Measurements from ENCODE around the gene TBC1D16.
A peak's percentile ranks its signal among the peaks of the same experiment; 100 is the strongest.

Gene TBC1D16

DNA sequence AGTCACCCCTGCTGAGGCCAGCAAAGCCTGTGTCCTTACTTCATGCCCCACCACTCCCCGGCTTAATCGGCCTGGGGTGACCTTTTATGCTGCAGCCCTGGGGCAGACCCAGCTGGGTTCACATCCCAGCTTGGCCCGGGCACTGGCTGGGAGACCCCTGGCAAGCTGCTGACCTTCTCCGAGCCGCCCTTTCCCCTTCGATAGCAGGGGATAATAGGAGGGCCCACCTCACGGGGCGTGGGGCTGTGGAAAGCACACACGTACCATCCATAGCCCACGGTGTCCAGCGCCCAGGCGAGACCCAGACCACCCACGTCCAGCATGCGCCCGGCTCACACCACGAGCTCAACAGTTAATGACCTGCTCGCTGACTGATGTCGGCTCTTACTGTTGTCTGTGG, 26.8 kb downstream of the TBC1D16 start:
- POLR2A ChIA-PET: interaction anchor here (1.0 kb wide), 1 partner anchor 170 kb away, joined by 3 read pairs; no protein-coding TSS in a partner anchor
- no peak for TF ChIP-seq CTCF (IDR thresholded peaks at IDR 0.05; ENCODE audit: insufficient read depth, low read length, missing control alignments)
- CTCF ChIA-PET: interaction anchor here (0.6 to 8.5 kb wide), 44 partner anchors 9 to 268 kb away, joined by 3 to 212 read pairs (median 4); partner anchors contain the start of gene GAA
- no peak overlapping the region for H3K4me3 ChIP-seq (ENCODE audit: low read depth, low read length)
- no peak for DNase-seq (ENCODE audit: low read depth, low spot score)

DNA sequence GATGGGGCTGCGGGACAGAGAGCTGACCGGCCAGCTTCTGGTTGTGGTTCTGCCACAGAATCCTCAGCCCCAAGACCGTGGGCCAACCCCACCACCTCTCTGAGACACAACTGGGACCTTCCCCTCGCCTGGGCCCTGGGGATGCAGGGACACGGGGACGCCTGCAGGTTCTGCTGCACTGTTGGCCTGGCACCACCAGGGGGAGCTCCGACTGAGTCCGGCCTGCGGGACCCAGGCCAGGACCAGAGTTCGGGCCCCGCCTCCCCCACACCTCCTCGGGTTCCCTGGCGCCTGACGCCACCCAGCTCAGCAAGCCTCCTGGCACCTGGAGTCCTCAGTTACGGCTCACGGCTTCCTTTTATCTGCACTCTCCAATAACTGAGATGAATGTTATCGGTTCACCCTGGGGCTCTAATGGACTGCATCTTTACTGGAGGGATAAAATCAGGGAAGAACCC, 27.3 kb downstream of the TBC1D16 start:
- CTCF ChIA-PET: interaction anchor here (0.6 to 8.5 kb wide), 46 partner anchors 9 to 268 kb away, joined by 3 to 212 read pairs (median 4); partner anchors contain the start of gene GAA
- H3K4me3 ChIP-seq (ENCODE audit: low read depth, low read length): no peak overlapping the region
- peak; percentile 99 for TF ChIP-seq CTCF (IDR thresholded peaks at IDR 0.05; ENCODE audit: insufficient read depth, low read length, missing control alignments)
- DNase-seq (ENCODE audit: low read depth, low spot score): no peak
- POLR2A ChIA-PET: interaction anchor here (1.0 kb wide), 1 partner anchor 170 kb away, joined by 3 read pairs; no protein-coding TSS in a partner anchor

DNA sequence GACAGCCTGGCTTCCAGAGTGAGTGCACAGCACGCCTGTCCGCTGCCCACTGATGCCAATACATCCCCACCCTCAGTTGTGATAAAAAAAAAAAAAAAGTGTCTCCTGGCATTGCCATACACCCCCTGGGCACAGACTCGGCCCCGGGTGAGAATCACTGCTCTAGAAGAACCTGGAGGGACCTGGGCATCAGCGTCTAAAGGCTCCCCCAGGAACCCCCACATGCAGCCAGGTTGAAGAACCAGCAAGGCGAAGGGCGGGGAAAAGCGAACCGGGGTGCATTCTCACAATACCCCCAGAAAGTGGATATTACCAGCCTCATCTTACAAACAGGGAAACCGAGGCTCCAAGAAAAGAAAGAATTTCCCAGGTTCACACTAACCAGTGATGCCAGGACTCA, 27.7 kb downstream of the TBC1D16 start:
- H3K4me3 ChIP-seq (ENCODE audit: low read depth, low read length): no peak overlapping the region
- TF ChIP-seq CTCF (IDR thresholded peaks at IDR 0.05; ENCODE audit: insufficient read depth, low read length, missing control alignments): no peak
- ChIA-PET CTCF (interaction anchor here (0.7 to 8.5 kb wide), 36 partner anchors 10 to 267 kb away, joined by 3 to 212 read pairs (median 4); partner anchors contain the start of gene GAA), POLR2A (interaction anchor here (1.0 kb wide), 1 partner anchor 169 kb away, joined by 3 read pairs; no protein-coding TSS in a partner anchor)
- DNase-seq (ENCODE audit: low read depth, low spot score): no peak

DNA sequence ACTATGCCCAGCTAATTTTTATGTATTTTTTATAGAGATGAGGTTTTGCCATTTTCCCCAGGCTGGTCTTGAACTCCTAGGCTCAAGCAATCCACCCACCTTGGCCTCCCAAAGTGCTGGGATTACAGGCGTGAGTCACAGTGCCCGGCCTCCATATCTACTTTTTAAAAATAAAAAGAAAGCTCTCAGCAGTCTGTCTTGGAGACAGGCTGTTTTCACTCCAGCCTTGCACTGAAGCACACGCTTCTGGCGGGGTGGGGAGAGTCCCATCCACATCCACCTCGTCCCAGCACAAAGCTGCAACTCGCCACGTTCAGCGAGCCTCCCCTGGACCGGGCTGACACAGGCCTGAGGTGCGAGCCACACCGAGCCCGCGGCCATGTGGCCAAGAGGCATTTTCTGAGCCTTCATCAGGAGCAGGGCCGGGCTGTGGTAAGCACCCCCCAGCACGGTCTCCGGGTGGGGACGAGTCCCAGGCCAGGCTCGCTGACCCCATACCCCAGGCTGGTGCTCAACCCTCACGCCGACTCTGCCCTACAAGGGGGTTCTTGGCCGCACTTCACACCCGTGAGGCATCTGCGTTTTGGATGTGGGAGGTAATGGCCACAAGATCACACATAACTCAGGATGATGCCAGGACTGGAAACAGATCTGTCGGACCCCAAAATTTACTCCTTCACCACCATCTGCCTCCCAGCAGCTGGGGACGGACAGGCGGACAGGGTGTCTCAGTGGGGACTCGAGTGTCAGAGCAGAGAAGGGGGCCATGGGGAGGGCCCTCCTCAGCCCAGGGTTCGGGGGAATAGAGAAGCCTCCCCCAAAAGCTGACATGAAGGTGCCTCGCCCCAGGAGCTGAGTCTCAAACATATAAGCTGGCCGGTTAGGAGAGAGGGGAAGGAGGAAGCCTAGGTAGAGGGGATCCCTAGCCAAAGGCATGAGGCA, 28.6 kb downstream of the TBC1D16 start:
- ChIA-PET POLR2A (no interaction called here), CTCF (interaction anchor here (0.7 to 8.5 kb wide), 23 partner anchors 7 to 356 kb away, joined by 3 to 212 read pairs (median 4); partner anchors contain the start of gene GAA)
- H3K4me3 ChIP-seq (ENCODE audit: low read depth, low read length): no peak overlapping the region
- DNase-seq (ENCODE audit: low read depth, low spot score): no peak
- no peak for TF ChIP-seq CTCF (IDR thresholded peaks at IDR 0.05; ENCODE audit: insufficient read depth, low read length, missing control alignments)

DNA sequence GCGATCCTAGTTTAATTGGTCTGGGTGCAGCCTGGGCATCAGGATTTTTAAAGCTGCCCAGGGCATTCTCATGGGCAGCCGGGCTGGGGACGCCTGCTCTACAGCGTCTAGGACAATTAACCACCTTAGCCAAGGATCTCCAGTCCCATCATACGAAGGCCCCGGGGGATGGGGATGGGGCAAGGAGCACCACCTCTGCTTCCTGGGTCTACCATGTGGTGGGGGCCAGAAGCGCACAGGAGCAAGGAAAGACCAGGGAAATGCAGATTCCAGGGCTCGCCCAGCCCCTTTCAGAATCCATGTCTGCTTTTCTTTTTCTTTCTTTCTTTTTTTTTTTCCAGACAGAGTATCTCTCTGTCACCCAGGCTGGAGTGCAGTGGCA, 29.3 kb downstream of the TBC1D16 start:
- ChIA-PET POLR2A (no interaction called here), CTCF (interaction anchor here (1.0 to 8.5 kb wide), 19 partner anchors 8 to 266 kb away, joined by 3 to 212 read pairs (median 7); partner anchors contain the start of gene GAA)
- no peak for DNase-seq (ENCODE audit: low read depth, low spot score)
- no peak overlapping the region for H3K4me3 ChIP-seq (ENCODE audit: low read depth, low read length)
- TF ChIP-seq CTCF (IDR thresholded peaks at IDR 0.05; ENCODE audit: insufficient read depth, low read length, missing control alignments): no peak

Data from AG04449 (cell line).